Esophagus squamous epithelium (tissue), 5 donors: ENCODE data around the gene C2orf78. TPM values are rescaled to one million over a fixed set of nuclear protein-coding genes. Genes with fewer than 3 reads are reported as not detected.
A peak's percentile ranks its signal among the peaks of the same experiment; 100 is the strongest.
"Not testable (repeated sequence)": the region's sequence is repeated elsewhere in the genome, so short reads cannot be mapped to it uniquely, and the experiment has no call there.

Source experiments
- DNase-seq: peaks from one replicate; lab custom pipeline; 2025; lab: John Stamatoyannopoulos, UW
- H3K27ac ChIP-seq, 4 donors: fragments of 200-600 bp; sonication (generic); one replicate each; pipeline ENCODE4 v1.5.1; 2016 to 2019; ENCODE audit warnings: mild to moderate bottlenecking in 1 of 4
- H3K27me3 ChIP-seq, 4 donors: fragments of 200-600 bp; sonication (generic); 1 replicate in 3 of 4; 2 replicates in 1 of 4; pipeline versions ENCODE4 v1.5.1 to v1.6.0; 2017 to 2021; ENCODE audit warnings: antibody characterized with exemption in 1 of 4
- H3K36me3 ChIP-seq, 3 donors: fragments of 200-600 bp; sonication (generic); one replicate each; pipeline ENCODE4 v1.5.1; 2016 to 2019
- H3K4me1 ChIP-seq, 3 donors: fragments of 200-600 bp; sonication (generic); one replicate each; pipeline ENCODE4 v1.5.1; 2017 to 2019
- H3K4me3 ChIP-seq, 4 donors: fragments of 200-600 bp; sonication (generic); 1 replicate in 3 of 4; 2 replicates in 1 of 4; pipeline ENCODE4 v1.5.1; 2016 to 2019; ENCODE audit warnings: mild to moderate bottlenecking in 2 of 4, moderate library complexity in 1 of 4
- H3K9me3 ChIP-seq, 3 donors: fragments of 200-600 bp; sonication (generic); one replicate each; pipeline ENCODE4 v1.5.1; 2016 to 2019
- CTCF ChIP-seq, 6 experiments: fragments of 450-650 bp in 4 of 6; fragments of 200-600 bp in 2 of 6; sonication (generic) in 2 of 6; IDR thresholded peaks; one replicate each; pipeline ENCODE4 v1.5.1; 2016 to 2019; ENCODE audit warnings: antibody characterized with exemption in 6 of 6, mild to moderate bottlenecking in 4 of 6, moderate library complexity in 4 of 6
- POLR2A ChIP-seq, 4 donors: fragments of 450-650 bp; IDR thresholded peaks; one replicate each; pipeline ENCODE4 v1.6.1; 2017; ENCODE audit warnings: antibody characterized with exemption in 4 of 4, mild to moderate bottlenecking in 4 of 4, moderate library complexity in 3 of 4
- WGBS, 2 donors: methylation state at CpG; one replicate each; pipeline ENCODE4 v1.1.5; 2018; 5-methylcytosine and 5-hydroxymethylcytosine counted together
- intact Hi-C: fragments of 100-400 bp; cut with DNase I; formaldehyde crosslinking; loops from one replicate; pipeline ENCODE4 v1.15.0; 2022
- total RNA-seq, 4 donors: library from RNA; depleted of rRNA; stranded (reverse); fragments of >200 nt; gene quantifications; one replicate each; pipeline ENCODE4 v1.1.0, GENCODE V29; 2016
- donor health status: DM: yes; HTN: yes; CAD: no.

C2orf78 gene
- total RNA-seq, 4 donors from 2014 or later, result not detected

- Histone ChIP-seq H3K9me3 (no peaks in the 10 kb centered on the region), H3K27ac (no peak overlapping the region), H3K4me3 (no peak overlapping the region), H3K36me3 (peaks cover 5 to 99% (median 36%) of the 10 kb centered on the region in 3 donors), H3K27me3 (no peaks in the 10 kb centered on the region), H3K4me1 (no peaks in the 10 kb centered on the region)
- intact Hi-C loops, result loop anchor here (10.0 kb wide), 1 partner anchor 76 kb away; no protein-coding TSS in a partner anchor
- no peak for DNase-seq
- TF ChIP-seq POLR2A (IDR thresholded peaks at IDR 0.05), result no peak
- TF ChIP-seq CTCF (IDR thresholded peaks at IDR 0.05), result no peak
- WGBS, 2 donors, result 72 to 87% methylated on average over 3 of the region's 3 CpGs
These were observed 13.3 kb upstream of the C2orf78 start for GRCh38 chr2:73770725-73771124.

GRCh38 chr2:73772819-73773218 is 11.2 kb upstream of the C2orf78 start:
- Histone ChIP-seq H3K4me1 (peaks cover 0 to 20% (median under 1%) of the 10 kb centered on the region in 3 donors), H3K27ac (no peak overlapping the region), H3K4me3 (no peak overlapping the region), H3K27me3 (no peaks in the 10 kb centered on the region), H3K9me3 (no peaks in the 10 kb centered on the region), H3K36me3 (peaks cover 0 to 96% (median 36%) of the 10 kb centered on the region in 3 donors)
- TF ChIP-seq CTCF (IDR thresholded peaks at IDR 0.05) (no peak), POLR2A (IDR thresholded peaks at IDR 0.05) (no peak)
- intact Hi-C loops, result loop anchor here (10.0 kb wide), 1 partner anchor 78 kb away; no protein-coding TSS in a partner anchor
- no peak for DNase-seq

GRCh38 chr2:73776381-73776780 is 7.6 kb upstream of the C2orf78 start:
- Histone ChIP-seq H3K4me3 (no peak overlapping the region), H3K27me3 (no peaks in the 10 kb centered on the region), H3K36me3 (peaks cover 0 to 60% (median 16%) of the 10 kb centered on the region in 3 donors), H3K4me1 (peaks cover 0 to 42% (median 12%) of the 10 kb centered on the region in 3 donors), H3K9me3 (no peaks in the 10 kb centered on the region), H3K27ac (peak overlapping the region in 2 of 4 donors; percentile 96 to 98)
- intact Hi-C loops, result loop anchor here (10.0 kb wide), 1 partner anchor 82 kb away; no protein-coding TSS in a partner anchor
- 83 to 88% methylated on average over 4 of the region's 4 CpGs for WGBS, 2 donors
- no peak for DNase-seq
- no peak for TF ChIP-seq POLR2A (IDR thresholded peaks at IDR 0.05)
- TF ChIP-seq CTCF (IDR thresholded peaks at IDR 0.05), result no peak

GRCh38 chr2:73776869-73777519 is 7.0 kb upstream of the C2orf78 start:
- DNase-seq, result no peak
- H3K4me1 ChIP-seq, result peaks cover 0 to 42% (median 12%) of the 10 kb centered on the region in 3 donors
- peaks cover 0 to 54% (median 16%) of the 10 kb centered on the region in 3 donors for H3K36me3 ChIP-seq
- TF ChIP-seq POLR2A (IDR thresholded peaks at IDR 0.05) (no peak), CTCF (IDR thresholded peaks at IDR 0.05) (no peak)
- H3K27me3 ChIP-seq, result no peaks in the 10 kb centered on the region
- H3K4me3 ChIP-seq, result peak overlapping the region in 1 of 4 donors; percentile 22
- H3K27ac ChIP-seq, result peak overlapping the region; percentile 12 to 98 (median 84)
- WGBS, 2 donors, result 56 to 61% methylated on average over 6 to 8 of the region's 8 CpGs
- intact Hi-C loops, result loop anchor here (10.0 kb wide), 1 partner anchor 82 kb away; no protein-coding TSS in a partner anchor
- H3K9me3 ChIP-seq, result no peaks in the 10 kb centered on the region

GRCh38 chr2:73778867-73779466 is 5.0 kb upstream of the C2orf78 start:
- Histone ChIP-seq H3K36me3 (peaks cover 0 to 35% (median 7%) of the 10 kb centered on the region in 3 donors), H3K4me3 (peak overlapping the region; percentile 80 to 94 (median 83)), H3K27ac (peak overlapping the region; percentile 95 to 98 (median 97)), H3K4me1 (peaks cover 0 to 42% (median 12%) of the 10 kb centered on the region in 3 donors)
- intact Hi-C loops, result loop anchor here (10.0 kb wide), 1 partner anchor 84 kb away; no protein-coding TSS in a partner anchor
- not testable (repeated sequence) for H3K9me3 ChIP-seq, H3K27me3 ChIP-seq, DNase-seq
- WGBS, 2 donors, result 40 to 52% methylated on average over 18 of the region's 18 CpGs
